Left kidney (tissue), 2 donors: ENCODE results near the gene NRF1. TPM values are rescaled to one million over a fixed set of nuclear protein-coding genes. Genes with fewer than 3 reads are reported as not detected.

Experiments used
- DNase-seq: peaks from one replicate; pipeline ENCODE4 v3.0.0-alpha.2; 2013
- polyA plus RNA-seq: library from polyadenylated mRNA; unstranded; fragments of 120-200 nt; gene quantifications from one replicate; pipeline ENCODE4 v1.2.1, GENCODE V29; 2013; ENCODE audit not compliant: insufficient read length

Gene NRF1
- polyA plus RNA-seq, 1 donor = 32.6 TPM

DNA sequence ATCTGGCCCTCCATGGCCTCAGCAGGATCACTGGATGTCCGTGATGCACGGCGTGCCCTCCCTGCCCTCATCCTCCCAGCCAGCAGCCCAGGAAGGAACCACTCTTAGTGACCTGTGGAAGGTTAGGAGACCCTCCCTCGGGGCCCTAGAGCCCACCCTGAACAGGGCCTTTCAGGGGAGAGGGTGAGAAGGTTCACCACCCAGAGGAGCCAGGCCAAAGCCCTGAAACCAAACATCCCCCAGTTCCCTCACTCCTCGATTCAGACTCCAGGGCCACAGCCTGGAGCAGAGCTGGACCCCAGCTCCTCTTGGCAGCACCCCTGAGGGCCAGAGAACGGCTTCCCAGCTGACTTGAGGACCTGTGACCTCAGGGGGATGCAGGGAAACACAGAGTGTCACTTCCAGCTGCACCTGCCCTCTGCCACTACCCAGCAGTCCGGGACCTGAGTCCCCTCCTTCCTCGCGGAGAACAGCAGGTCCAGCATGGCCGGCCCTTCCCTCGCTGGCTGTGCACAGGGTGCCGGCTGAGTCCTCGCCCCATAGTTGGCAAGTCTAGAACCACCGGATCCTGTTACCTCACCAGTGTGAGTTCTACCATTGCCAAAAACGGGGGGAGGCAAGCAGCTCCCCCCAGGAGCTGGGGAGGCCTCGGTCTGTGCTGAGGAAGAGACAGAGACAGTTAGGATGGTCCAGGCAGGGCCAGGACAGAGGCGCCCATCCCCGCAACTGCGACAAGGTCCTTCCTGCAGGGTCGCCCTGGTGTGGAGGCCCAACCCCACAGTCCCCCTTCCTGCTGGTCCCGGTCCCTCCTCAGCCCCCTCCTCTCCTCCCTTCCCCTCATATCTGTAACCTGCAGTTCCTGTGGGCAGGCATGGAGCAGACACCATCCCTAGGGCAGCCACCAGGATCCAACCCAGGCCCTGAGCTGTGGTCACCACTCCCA lies 158.6 kb downstream of the NRF1 start:
- DNase-seq = no peak

DNA sequence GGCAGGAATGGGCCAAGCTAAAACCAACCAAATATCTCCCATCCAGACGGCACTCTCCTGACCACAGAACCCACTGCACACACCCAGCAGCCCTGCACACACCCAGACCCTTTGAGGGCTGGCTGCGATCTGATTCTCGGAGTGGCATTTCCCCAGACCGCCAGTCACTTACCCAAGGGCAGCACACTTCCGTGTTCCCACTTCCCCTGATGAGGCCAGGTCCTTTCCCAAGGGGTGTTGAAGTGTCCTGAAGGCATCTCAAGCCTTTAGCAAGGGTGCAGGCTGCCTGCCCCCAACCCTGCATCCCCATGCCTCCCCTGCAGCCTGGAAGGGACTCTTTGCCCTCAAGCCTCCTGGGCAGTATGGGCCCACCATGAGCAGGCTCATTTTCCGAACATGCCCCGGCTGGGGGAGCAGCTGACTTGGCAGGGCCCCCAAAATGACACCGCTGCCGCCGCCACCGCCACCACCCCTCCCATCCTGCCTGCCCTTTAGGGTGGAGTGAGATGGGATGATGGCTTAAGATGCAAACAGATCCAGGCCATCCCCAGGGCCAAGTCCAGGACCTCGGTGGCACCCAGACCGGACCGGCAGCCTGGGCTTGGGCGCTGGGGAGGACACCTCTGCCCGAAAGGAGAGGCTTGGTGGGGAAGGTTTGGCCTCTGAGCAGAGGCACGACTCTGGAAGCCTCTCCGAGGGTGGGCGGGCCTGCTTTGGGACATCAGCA lies 159.8 kb downstream of the NRF1 start:
- no peak for DNase-seq

DNA sequence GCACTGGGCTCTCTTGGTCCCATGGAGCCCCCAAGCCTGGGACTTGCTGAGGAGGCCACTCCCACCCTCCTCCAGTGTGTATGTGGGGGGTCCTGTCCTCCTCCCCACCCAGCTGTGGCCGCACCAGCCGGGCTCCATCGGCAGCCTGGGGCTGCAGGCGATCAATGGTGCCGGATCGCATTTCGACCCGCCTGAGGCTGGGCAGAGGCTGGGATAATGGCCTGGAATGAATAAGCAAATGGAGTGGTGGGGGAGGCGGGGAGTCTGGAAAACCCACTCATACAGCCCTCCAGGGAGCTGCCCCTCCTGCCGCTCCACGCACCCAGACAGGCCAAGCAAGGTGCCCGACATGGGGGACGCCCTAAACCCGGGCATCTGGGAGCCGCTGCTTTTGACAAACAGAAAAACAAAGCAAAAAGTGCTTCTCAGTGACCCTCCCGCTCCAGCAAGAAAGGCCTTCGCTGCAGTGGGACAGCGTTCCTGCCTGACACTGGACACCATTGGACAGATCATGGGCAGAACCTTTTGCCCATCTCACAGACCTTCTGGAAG lies 160.5 kb downstream of the NRF1 start:
- no peak for DNase-seq

DNA sequence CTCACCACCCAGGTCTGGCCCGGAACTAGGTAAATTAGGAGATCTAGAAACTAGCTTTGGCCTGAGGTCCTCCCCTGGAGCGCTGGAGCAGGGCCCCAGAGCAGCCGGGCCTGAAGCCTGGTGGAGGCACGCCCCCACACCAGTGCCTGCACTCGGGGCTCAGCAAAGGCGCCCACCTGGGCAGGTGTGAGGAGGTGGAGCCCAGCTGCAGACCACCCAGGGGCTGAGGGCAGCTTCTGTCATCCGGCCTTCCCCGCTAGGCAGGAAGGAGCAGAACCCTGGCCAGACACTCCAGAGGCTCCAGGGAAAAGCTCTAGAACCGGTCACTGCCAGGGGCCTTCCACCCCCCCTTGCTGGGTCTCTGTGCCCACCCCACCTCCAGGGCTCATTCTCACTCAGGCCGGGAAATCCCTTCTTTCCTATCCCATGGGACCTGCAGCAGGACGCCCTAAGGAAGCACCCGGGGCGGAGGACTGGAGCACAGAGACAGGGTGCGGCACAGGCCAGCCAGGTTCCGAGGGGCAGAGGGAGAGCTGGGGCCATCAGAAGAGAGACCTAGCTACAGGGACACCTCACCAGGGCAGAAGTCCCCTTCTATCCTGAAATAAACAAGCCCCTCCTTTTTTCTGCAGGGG lies 161.2 kb downstream of the NRF1 start:
- no peak for DNase-seq

DNA sequence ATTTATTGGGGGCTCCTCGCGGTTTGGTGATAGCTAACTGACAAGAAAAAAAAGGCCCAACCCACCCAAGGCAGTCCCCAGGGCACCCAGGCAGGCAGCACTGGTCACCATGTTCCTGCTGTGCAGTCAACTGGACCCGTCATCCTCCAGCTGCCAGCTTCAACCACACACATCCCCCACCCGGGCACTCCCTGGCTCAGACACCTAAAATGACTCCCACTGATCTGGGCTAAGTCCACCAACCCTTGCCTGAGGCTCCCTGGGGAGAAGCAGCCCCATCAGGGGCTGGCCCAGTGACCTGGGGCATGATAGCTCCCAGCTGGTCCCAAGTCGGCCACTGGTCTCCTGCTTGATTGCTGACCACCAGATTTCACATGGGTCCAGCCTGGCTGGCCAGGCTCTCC lies 161.8 kb downstream of the NRF1 start:
- DNase-seq = no peak

DNA sequence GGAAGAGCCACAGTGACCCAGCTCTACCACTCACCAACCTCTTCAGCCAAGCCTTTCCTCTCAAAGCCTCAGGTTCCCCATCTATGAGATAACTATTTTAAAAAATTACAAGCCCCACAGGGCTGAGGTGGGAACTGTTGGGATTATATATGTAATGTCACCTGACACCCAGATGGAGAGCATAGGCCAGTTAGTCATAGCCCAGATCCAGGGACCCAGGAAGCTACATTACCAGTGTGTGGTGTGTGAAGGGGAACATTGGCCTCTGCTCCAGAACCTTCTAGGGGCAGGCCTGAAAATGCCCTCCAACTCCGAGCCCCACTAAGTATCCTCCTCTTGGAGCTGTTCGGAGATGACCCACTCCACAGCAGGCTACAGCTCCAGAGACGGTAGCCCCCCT lies 162.4 kb downstream of the NRF1 start:
- no peak for DNase-seq

DNA sequence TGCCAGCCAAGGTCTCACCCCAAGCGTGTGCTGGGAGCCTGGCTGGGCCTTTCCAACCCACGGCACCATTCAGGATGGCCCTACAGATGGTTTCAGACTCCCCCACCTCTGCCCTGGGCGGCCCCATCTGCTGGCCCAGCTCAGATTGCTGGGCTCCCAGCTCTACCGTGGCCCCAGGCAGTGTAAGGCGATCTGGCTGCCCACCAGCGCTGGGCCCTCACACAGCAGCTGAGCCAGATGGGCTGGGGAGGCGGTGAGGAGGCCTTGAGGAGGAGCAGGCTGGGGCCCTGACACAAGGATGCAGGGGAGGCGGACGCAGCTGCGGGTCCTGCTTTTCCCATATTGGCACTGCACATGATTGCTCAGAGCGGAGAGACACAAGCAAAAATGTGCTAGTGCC lies 162.8 kb downstream of the NRF1 start:
- DNase-seq = no peak

DNA sequence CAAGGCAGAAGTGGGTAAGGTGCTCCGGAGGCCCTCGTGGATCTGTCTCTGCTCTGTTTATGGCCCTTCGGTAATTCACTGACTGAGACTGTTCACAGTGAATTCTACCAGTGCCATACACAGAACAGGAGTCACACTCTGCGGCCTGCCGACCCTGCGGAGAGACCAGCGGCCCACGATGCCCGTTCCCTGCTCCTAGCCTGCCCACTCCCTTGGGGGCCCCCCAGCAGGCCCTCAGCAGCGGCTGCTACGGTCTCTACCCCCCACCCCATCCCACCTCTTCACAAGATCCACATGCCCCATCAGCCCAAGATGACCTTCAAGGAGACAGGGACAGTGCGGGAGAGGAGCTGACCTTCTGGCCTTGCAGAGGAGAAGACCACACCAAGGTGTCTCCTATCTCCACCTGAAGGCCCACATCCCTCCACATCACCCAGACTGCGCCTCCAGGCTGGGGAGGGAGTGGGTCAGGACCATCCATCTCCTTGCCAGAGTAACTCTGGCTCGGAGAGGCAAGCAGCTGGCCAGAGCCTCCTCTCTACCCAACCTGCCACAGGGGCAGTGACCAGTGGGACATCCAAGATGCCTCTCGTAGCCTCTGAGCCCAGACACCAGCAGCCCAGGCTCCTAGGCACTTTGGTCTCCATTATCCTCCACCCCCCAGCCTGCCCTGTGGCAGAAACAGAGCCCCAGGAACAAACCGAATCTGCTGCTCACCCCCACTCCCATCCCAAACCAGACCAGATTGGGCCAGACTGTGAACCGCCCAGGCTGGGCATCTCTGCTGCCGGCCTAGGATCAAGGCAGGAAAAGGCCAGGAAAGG lies 163.6 kb downstream of the NRF1 start:
- DNase-seq = no peak

DNA sequence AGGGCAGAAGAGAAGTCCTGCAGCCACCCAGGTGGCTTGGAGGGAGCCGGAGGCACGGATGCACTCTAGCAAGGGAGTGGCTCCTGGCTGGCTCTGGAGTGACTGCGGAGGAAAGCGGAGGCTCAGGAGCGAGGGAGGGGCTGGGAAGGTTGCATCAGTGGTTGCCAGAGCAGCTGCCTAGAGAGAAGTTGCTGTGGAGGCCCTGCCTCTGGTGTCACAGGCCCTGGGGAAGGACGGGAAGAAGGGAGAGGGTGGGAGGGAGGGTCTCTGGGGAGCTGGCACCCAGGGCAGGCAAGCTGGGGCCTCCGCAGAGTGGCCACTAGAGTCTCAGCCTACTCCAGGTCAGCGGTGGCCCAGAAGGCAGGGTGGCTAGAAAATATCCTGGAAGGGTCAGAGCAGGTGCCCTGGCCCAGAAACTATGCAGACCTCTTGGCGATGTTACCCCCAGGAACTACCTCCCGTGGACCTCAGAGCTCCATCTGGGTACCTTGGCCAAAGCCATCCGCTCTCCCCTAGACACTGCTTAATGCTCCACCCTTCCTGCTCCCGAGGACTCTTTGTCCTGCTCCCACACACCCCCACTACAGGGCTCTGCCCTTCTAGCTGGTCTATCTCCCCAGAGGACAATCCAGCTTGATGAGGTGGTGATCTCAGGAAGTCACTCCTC lies 164.3 kb downstream of the NRF1 start:
- no peak for DNase-seq

DNA sequence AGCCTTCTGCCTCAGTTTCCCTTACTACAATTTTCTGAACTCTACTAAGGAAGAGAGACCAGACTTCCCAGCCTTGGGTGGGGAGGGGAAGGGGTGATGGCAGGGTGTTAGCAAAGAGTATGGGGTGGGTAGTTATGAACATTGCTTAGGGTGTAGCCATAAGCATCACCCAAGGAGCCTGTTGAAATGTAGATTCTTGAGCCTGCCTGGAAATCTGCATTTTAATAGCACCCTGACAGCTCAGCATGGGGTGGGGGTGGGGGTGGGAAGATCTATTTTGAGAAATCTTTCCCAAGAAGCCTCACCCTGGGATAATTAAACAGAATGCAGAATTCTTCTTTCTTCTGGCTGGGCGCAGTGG lies 164.8 kb downstream of the NRF1 start:
- DNase-seq = no peak

DNA sequence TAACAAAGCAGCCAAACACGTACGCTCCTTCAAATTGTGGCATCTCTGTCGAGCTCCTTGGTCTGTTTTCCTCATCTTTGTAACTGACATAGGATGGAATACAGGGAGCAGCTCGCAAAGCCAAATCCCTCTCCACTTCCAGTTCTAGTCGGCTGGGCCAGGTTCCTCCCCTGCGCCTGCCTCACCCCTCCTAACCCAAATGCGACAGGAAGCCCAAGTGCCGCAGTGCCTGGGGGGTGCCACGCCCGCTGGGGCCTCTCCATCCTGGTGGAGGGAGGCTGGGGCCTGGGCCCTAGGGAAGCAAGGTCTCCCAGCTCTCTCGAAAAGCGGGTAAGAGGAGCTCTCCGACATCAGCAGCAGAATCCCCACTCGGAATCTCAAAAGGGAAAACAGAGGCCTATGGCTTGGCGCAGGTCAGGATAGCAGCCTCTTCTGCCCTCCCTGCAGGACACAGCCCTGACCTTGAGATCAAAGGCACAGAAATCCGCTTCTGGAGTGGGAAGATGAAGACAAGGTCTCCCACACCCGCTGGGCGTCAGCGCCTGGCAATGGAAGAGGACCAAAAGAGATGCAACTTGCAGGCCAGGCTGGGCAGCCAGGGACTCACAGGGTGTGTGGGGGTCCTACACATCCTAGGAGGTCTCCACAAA lies 165.8 kb downstream of the NRF1 start:
- DNase-seq = no peak

DNA sequence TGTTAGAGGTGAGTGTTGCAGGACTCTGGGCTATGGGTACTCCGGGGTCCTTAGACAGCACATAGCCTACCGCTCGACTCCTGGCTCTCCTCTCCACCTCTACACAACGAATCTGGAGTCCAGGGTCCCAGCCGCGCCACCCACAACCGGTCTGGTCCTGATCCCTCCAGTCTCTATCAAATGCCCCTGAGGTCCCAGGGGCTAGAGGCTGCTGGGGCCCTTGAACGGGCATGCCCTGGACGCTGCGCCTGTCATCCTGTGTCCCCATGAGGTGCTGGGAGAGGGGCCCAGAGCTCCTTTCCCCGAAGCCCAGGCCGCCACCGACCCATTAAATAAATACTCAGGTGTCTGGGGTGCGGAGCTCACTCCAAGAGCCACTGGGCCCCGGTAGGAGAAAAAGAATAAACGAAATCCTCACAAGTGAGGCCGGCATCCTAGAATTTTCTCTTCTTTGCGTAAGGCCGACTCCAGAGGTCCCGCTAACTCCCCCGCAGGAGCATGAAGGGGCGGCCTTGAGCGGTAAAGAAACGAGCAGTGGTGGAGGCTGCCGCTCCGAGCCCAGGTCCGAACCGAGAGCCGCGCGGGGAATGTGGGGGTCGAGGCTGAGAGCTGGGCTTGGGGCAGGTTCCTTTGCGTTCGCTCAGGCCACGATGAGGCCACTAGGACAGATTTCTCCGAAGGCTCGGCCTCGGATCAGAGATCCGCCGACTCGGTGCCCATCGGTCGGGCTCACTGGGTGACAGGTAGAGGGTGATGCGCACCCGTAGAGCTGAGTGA lies 166.7 kb downstream of the NRF1 start:
- DNase-seq = no peak

DNA sequence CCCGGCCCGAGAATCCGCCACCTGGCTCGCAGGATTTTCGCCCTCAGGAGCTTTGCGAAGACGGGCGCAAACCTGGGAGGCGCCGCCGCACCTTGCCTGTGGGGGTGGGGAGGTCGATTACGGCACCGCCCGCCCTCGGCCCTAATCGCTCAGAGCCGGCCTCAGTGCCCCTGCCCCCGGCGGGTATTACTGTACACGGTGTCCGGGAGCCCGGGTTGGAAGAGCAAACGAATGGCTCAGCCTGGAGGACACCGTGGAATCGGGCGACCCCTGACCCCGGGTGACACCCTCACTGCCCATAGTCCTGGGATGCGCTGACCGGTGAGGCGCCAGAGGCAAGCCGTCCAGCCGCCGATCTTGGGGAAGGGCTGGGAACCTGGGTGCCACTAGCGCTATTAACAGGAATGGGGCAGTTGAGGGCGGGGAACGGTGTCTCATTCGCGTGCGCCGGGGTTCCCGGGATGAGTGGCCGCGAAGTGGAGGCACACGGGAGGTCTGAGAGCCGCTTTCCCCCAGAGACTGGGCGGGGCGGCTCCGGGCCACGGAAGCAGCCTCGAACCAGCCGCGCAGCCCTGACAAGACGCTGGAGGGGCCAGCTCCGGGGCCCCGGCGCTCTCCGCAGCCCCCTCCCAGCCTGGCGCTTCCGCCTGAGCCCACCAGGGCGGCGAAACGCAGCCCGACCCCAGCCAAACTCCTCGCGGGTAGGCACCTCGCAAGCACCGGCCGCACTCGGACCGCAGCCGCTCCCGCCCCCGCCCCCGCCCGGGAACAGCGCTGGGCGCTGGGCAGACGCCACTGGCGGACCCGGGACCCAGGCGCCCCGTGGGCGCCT lies 167.5 kb downstream of the NRF1 start:
- no peak for DNase-seq

DNA sequence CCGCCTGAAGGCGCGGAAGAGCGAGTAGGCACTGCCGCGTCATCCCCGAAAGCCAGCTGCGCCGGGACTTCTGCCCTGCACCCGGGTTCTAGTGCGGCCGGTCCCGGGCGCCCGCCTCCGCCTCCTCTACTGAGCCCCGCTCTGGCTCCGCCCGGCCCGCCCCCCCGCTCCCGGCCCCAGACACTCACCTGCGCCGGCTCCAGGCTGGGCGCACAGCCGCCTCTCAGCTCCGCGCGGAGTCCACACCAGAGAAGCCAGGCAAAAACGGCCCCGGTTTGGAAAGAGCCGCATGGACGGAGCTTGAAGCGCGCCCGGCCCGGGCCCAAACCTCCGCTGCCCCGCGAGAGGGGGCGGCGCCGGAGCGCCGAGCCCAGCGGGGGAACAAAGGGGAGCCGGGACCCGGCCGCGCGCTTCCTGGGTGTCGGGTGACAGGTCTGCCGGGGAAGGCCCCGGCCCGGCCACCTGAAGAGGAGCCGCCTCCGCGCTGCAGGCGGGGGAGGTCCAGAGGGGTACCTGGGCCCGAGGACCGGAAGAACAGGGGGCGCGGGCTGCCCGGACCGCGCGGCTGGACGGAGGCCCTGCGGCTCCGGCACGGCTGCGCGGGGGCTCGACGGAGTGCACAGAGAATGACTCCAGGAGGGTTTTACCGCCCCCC lies 168.2 kb downstream of the NRF1 start:
- no peak for DNase-seq

DNA sequence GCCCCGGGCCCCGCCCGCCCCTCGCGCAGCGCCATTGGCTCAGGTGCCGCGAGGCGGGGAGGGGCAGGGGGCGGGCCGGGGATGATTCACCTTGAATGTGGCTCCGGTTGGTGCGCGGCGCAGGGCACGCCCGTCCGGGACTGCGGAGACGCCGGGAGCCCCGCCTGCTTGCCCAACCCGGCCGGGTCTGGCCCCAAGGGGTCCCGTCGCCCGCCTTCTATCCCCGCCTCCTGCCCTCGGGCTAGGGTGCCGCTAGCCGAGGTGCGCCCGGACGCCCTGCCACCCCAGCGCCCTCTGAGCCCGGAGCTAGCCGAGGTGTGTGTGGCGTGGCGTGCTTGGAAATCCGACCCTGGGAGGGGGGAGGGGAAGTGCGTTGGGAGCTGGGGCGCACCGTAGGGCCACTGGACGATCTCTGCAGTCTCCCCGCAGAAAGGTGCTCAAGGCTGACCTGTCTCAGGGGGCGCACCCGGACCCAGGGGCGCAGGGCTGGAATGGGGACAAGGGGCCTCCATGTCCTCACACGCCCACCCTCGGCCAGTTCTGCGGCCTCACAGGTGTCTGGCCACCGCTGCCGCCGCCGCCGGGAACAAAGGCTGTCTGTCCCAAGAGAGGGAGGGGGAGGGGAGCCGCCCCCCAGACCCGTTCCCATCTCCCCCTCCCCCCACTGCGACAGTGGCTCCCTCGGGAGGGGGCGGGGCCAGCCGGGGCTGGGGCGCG lies 168.9 kb downstream of the NRF1 start:
- no peak for DNase-seq

DNA sequence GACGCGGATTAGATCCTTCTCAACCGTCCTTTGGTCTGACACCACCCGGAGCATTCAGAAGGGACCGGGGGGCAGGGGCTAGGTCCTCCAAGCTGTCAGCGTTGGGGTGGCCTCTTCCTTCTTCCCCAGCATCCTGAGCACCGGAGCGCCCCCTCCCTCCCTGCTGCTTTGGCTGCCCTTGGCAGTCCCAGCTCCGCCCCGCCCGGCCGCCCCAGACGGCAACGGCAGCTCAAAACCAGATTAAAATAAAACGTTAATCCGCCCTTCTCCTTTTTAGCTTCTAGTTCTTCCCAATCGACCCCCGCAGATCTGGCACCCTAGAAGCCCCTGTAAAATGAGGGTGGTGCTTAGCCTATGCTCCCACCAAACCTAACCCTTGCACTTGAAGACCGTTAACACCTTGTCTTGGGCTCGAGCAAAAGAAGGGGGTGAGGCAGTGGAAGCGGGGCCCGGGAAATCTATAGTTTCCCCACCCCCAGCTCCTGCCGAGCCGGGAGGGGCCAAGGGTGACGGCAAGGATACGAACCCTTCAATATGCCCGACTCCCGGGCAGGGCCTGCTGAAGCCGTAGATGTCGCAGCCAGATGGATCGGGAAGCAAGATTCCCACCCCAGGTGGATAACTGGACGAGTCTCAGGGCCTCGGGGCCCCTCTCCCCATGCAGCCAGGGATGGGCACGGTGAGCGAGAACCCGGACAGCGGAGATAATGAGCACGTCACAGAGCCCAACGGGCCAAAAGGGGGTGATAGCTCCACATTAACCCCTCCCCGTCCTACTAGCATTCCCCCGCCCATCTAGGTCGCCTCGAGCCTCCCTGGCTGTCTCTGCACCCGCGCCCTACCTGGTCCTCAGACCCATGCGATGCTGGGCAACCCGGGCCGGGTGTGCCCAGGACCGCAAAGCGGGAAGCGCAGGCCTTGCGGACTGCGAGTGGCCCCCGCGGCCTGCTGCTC lies 169.7 kb downstream of the NRF1 start:
- DNase-seq = no peak
